Astrocyte of the spinal cord (primary cell): Measurements from ENCODE around the gene PHOX2A.

Experiments
- DNase-seq: peaks from one replicate; pipeline ENCODE4 v3.0.0; 2011; ENCODE audit warnings: low read depth, low spot score
- H3K4me3 ChIP-seq: 2 replicates; pipeline ENCODE4 v1.5.1; 2011; ENCODE audit warnings: low read depth, mild to moderate bottlenecking, low read length, moderate library complexity
- CTCF ChIP-seq: IDR thresholded peaks from 2 replicates; pipeline ENCODE4 v1.5.1; 2012; ENCODE audit warnings: low read depth, mild to moderate bottlenecking, low read length, inconsistent platforms
- in situ Hi-C: cut with HindIII; loops from 2 replicates; pipeline ENCODE4 v1.10.0; 2017; ENCODE audit warnings: low sequenced_read_pairs

Gene PHOX2A

GRCh38 chr11:72243173-72244059 is 560 bp downstream of the PHOX2A start:
- in situ Hi-C loops = no loop called here
- no peak for DNase-seq
- H3K4me3 ChIP-seq = no peak overlapping the region

DNA sequence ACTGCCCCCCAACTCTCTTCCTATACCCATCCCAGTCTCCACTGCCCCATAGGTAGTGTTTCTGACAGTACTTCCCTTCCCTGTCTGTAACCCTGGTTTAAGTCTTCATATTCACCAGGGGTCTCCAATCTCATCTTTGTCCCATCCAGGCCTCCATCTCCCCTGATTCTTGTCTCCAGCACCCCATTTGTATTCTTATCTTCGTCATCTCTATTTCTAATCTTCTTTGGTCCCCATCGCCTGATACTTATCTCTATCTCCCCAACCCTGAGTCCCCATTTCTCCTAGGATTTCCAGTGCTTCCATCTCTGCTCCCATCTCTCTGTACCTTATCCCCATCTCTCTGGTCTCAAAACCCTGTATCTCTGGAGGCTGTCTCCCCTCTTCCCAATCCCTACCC is 1.8 kb downstream of the PHOX2A start:
- no peak for DNase-seq
- TF ChIP-seq CTCF = no peak
- H3K4me3 ChIP-seq = no peak overlapping the region
- in situ Hi-C loops = no loop called here

More at GRCh38 chr11:72243173-72244059, 560 bp downstream of the PHOX2A start:
- no peak for TF ChIP-seq CTCF

- H3K4me3 ChIP-seq = no peak overlapping the region
- no peak for TF ChIP-seq CTCF
- no peak for DNase-seq
Measured at GRCh38 chr11:72241291-72241781, 2.6 kb downstream of the PHOX2A start.

GRCh38 chr11:72240461-72241290 is 3.3 kb downstream of the PHOX2A start:
- no peak for TF ChIP-seq CTCF
- no peak for DNase-seq
- no peak overlapping the region for H3K4me3 ChIP-seq
- in situ Hi-C loops = no loop called here

More at GRCh38 chr11:72241291-72241781, 2.6 kb downstream of the PHOX2A start:
- in situ Hi-C loops = no loop called here

GRCh38 chr11:72239849-72240460 is 4.0 kb downstream of the PHOX2A start:
- H3K4me3 ChIP-seq = no peak overlapping the region
- DNase-seq = no peak
- in situ Hi-C loops = no loop called here
- no peak for TF ChIP-seq CTCF

DNA sequence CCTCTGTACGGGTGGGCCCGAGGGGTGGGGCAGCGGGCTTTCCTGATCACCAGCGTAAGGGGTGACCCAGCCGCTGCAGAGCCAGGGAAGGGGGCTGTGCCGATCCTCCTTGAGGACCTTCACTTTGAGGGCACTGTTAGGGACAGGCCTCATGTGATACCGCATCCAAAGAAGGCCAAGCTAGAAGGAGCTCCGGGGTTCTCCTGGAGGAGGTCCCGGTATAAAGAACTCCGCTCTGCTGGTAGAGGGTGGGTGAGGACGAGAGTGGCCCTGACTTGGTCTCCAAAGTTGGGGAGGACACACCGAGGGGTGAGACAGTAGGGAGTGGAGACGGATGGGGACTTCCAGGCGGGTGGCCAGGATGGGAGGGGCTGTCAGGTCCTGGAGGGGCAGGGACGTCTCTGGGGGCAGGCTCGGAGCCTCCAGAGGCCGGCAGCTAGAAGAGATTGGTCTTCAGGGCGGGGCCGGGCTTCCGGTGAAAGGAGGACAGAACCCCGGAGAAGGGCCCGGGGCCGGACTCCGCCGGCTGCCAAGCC is 4.6 kb downstream of the PHOX2A start:
- in situ Hi-C loops = no loop called here
- TF ChIP-seq CTCF = no peak
- peak; percentile 37 for DNase-seq
- H3K4me3 ChIP-seq = peak overlapping the region; percentile 15
